Fibroblast of skin of left quadriceps (primary cell): ENCODE results near the gene PATL2.
"Not testable (repeated sequence)": the region's sequence is repeated elsewhere in the genome, so short reads cannot be mapped to it uniquely, and the experiment has no call there.

Experiments used
- DNase-seq, 2 experiments: peaks; one replicate each; pipeline ENCODE4 v3.0.0-alpha.2; 2013; ENCODE audit warnings: low read depth in 2 of 2

Gene PATL2

GRCh38 chr15:44647036-44647435 is 64.1 kb downstream of the PATL2 start:
- no peak for DNase-seq

GRCh38 chr15:44646460-44646859 is 64.7 kb downstream of the PATL2 start:
- no peak for DNase-seq

- DNase-seq = no peak
These were observed 69.5 kb downstream of the PATL2 start for GRCh38 chr15:44641651-44642050.

- DNase-seq = no peak
These were observed 74.1 kb downstream of the PATL2 start for GRCh38 chr15:44636976-44637375.

- peak in 1 of 2 experiments; percentile 2 for DNase-seq
These were observed 77.5 kb downstream of the PATL2 start for GRCh38 chr15:44633603-44634002.

- not testable (repeated sequence) for DNase-seq
These were observed 85.8 kb downstream of the PATL2 start for GRCh38 chr15:44625286-44625685.

- DNase-seq = no peak
These were observed 87.9 kb downstream of the PATL2 start for GRCh38 chr15:44623178-44623577.

- no peak for DNase-seq
These were observed 91.0 kb downstream of the PATL2 start for GRCh38 chr15:44620081-44620480.

GRCh38 chr15:44616974-44617373 is 94.1 kb downstream of the PATL2 start:
- DNase-seq = no peak
